Upper lobe of left lung (tissue), 4 donors: ENCODE results near the gene MIA2.

Experiments
- CTCF ChIP-seq, 6 experiments: fragments of 450-650 bp in 4 of 6; fragments of 200-600 bp in 2 of 6; sonication (generic) in 2 of 6; IDR thresholded peaks; one replicate each; pipeline ENCODE4 v1.5.1; 2016 to 2019; ENCODE audit warnings: antibody characterized with exemption in 6 of 6
- EP300 ChIP-seq, 4 donors: sonication (generic); formaldehyde crosslinking; IDR thresholded peaks; one replicate each; pipeline ENCODE4 v1.5.1; 2017; ENCODE audit warnings: antibody characterized with exemption in 4 of 4, control low read depth in 2 of 4
- POLR2A ChIP-seq, 4 donors: fragments of 450-650 bp; IDR thresholded peaks; one replicate each; pipeline ENCODE4 v1.5.1; 2016 to 2017; ENCODE audit warnings: antibody characterized with exemption in 4 of 4, mild to moderate bottlenecking in 2 of 4

- TF ChIP-seq POLR2A (IDR thresholded peaks at IDR 0.05) (no peak), CTCF (IDR thresholded peaks at IDR 0.05) (no peak), EP300 (IDR thresholded peaks at IDR 0.05) (no peak)
Measured at GRCh38 chr14:39264558-39264957, 30.8 kb downstream of the MIA2 start.
